ENCODE measurements around the gene PIGU. TPM values are rescaled to one million over a fixed set of nuclear protein-coding genes. Genes with fewer than 3 reads are reported as not detected.

The PIGU gene
- polyA plus RNA-seq, 1 of the 3 experiments (the other 2 are of a cell fraction) = 40.3 TPM

GRCh38 chr20:34557936-34558319, 119.0 kb downstream of the PIGU start (continued):
- TF ChIP-seq IRF3 (IDR thresholded peaks at IDR 0.05; ENCODE audit: low read depth, low read length) = no peak
- no peak for TF ChIP-seq USF2 (IDR thresholded peaks at IDR 0.05; ENCODE audit: borderline replicate concordance, low read depth, low read length)
- no peak for TF ChIP-seq FOSL2 (IDR thresholded peaks at IDR 0.05; ENCODE audit: borderline replicate concordance, low read depth)
- no peak for TF ChIP-seq RFX5 (IDR thresholded peaks at IDR 0.05; ENCODE audit: low read length)
- no peak for TF ChIP-seq TCF12 (IDR thresholded peaks at IDR 0.05)
- no peak for TF ChIP-seq EZH2phosphoT487 (IDR thresholded peaks at IDR 0.05; ENCODE audit: borderline replicate concordance, low read depth)
- no peak for TF ChIP-seq CHD2 (IDR thresholded peaks at IDR 0.05; ENCODE audit: low read length, partially characterized antibody)

GRCh38 chr20:34553366-34553867, 123.5 kb downstream of the PIGU start:
- no peak overlapping the region for H3K9ac ChIP-seq
- H3K79me2 ChIP-seq (ENCODE audit: insufficient read depth) = no peaks in the 10 kb centered on the region
- no peak for TF ChIP-seq ZBTB33 (IDR thresholded peaks at IDR 0.05; ENCODE audit: borderline replicate concordance, low read depth)
- TF ChIP-seq GABPA (IDR thresholded peaks at IDR 0.05; ENCODE audit: low read depth) = no peak
- no peak for TF ChIP-seq RFX5 (IDR thresholded peaks at IDR 0.05; ENCODE audit: low read length)
- no peak for TF ChIP-seq FOXJ3 (CRISPR knock-in tag; IDR thresholded peaks at IDR 0.05)
- no peak for TF ChIP-seq PBX3 (IDR thresholded peaks at IDR 0.05)
- no peak for DNase-seq
- no peak overlapping the region for H3K4me2 ChIP-seq
- POLR2A ChIA-PET = no interaction called here
- no peaks in the 10 kb centered on the region for H3K27me3 ChIP-seq (ENCODE audit: insufficient read depth)
- WGBS (ENCODE audit: low lambda C conversion rate) = 59% methylated on average over 3 of the region's 4 CpGs
- H4K20me1 ChIP-seq (ENCODE audit: insufficient read depth) = no peaks in the 10 kb centered on the region
- peaks cover 0 to 7% of the 10 kb centered on the region in 2 experiments; a peak in 1 of 4 replicates for H3K4me1 ChIP-seq (ENCODE audit: control insufficient read depth in 1 of 2, insufficient read depth in 2 of 2, low read depth in 1 of 2, low read length in 1 of 2)
- no peak overlapping the region for H3K4me3 ChIP-seq (ENCODE audit: low read depth in 2 of 2, low read length in 1 of 2)
- CTCF ChIA-PET = interaction anchor here (0.6 kb wide), 1 partner anchor 216 kb away, joined by 3 read pairs; no protein-coding TSS in a partner anchor
- no peaks in the 10 kb centered on the region for H3F3A ChIP-seq (replicated peaks; ENCODE audit: insufficient read depth)
- no peaks in the 10 kb centered on the region for H3K9me3 ChIP-seq
- no peak overlapping the region for H3K27ac ChIP-seq (ENCODE audit: low read depth in 2 of 2, low read length in 1 of 2)
- no peaks in the 10 kb centered on the region for H3K9me2 ChIP-seq
- H2AFZ ChIP-seq (ENCODE audit: low read depth) = no peak overlapping the region
- H3K36me3 ChIP-seq (replicated peaks in 1 of 2; ENCODE audit: control insufficient read depth in 1 of 2, insufficient read depth in 2 of 2, low read length in 1 of 2) = no peaks in the 10 kb centered on the region
